Activated CD8-positive, alpha-beta memory T cell treated with anti-CD3 and anti-CD28 coated beads for 24 hours (primary cell): ENCODE results near the gene MYLK4.

Experiments used
- DNase-seq: peaks from one replicate; pipeline ENCODE4 v3.0.0-alpha.2; 2020

MYLK4 gene

DNA sequence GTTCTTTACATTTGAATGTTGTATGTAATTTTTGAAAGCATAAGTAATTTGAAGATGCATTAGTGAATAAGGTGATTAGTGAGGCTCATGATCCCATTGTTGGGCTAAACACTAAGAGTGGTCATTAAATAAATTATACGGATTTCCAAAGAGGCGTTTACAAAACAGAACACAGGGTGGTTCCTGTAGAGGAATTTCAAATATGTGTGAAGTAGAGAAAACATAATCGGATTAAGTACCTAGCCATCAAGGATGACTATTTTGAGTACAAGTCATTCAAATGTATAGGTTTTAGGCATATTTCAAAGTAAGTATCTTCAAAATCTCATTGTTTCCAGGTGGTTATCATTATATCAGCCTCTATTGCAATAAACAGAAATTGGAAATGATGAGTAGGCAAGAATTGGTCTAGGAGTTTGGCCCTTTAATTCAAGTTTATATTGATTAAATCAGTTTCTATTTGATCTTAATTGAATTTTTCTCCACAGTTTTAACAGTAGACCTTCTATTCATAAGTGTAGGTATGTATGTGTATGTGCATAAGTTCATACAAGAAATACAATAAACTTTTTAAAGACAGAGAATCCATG is 94.8 kb downstream of the MYLK4 start:
- DNase-seq, result no peak

DNA sequence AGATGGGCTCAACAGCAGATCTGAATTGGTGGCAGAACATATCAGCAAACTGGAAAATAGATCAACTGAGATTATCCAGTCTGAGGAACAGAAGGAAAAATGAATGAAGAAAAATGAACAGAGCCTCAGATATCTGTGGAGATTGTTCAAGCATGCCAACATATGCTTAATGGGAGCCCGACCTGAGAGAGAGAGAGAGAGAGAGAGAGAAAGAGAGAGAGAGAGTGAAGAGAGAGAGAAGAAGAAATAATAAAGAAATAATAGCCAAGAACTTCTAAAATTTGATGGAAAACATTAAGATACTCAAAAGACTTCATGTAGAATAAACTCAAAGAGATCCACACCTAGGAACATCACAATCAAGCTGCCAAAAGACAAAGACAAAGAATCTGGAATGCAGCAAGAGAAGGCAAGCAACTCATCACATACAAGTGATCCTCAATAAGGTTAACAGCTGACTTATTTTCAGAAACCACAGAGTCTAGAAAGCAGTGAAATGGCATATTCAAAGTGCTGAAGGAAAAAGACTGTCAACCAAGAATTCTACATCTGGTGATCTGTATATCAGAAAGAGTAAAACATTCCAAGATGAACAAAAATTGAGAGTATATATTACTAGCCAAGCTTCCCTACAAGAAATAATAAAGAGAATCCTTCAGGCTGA is 97.2 kb downstream of the MYLK4 start:
- no peak for DNase-seq

DNA sequence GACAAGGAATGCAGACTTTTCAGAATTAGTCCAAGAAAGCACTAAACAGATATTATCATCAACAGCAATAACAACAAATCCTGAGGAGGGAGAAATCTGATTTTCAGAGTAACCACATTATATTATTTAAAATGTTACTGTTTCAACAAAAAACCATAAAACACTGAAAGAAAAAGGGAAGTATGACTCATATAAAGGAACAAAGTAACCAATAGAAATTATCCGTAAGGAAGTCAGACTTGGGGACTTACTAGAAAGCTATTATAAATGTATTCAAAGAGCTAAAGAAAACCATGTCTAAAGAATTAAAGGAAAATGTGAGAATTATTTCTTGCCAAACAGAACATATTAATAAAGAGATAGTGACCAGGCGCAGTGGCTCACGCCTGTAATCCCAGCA is 98.1 kb downstream of the MYLK4 start:
- no peak for DNase-seq

DNA sequence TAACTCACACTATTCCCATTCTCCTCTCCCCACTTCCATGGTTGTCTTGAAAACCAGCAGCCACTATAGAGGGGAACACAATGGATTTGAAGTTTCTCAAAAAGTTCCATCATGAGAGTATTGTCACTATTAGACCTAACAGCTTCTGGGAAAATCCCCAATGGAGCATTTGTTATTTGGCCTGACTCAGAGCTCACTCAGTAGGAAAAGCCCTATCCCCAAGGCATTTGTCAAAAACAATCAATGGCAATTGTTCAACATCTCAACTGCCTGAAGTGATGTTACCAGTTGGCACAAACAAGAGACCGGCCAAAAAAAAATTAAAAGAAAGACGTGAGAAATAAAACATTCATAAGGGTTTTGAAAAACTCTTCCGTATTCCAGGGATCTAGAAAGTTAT is 98.8 kb downstream of the MYLK4 start:
- no peak for DNase-seq

DNA sequence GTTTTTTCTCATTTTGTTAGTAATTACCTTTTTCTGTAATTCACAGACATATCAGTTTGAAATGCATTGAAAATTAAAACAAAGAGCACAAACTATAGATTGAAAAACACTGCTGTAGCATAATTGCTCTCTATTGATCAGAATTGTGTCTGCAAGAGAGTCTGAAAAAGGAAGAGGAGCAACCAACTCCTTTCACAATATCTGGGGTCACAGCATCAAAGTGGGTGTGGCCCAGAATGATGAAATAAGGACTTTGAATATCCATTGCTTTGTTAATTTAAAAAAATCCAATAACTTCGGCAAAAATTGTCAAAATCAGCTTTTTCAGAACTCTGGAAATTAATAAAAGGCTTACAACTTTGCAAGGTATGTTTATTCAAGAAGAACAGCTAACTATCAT is 99.2 kb downstream of the MYLK4 start:
- DNase-seq, result no peak

DNA sequence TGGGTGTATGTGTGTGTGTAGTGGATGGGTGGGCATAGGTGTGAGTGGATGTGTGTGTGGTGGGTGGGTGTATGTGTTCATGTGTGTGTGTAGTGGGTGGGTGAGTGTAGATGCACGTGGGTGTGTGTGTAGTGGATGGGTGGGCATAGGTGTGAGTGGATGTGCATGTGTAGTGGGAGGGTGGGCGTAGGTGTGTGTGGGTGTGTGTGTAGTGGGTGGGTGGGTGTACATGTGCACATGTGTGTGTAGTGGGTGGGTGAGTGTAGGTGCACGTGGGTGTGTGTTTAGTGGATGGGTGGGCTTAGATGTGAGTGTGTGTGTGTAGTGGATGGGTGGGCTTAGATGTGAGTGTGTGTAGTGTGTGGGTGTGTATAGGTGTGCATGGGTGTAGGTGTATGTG is 104.4 kb downstream of the MYLK4 start:
- DNase-seq, result no peak

DNA sequence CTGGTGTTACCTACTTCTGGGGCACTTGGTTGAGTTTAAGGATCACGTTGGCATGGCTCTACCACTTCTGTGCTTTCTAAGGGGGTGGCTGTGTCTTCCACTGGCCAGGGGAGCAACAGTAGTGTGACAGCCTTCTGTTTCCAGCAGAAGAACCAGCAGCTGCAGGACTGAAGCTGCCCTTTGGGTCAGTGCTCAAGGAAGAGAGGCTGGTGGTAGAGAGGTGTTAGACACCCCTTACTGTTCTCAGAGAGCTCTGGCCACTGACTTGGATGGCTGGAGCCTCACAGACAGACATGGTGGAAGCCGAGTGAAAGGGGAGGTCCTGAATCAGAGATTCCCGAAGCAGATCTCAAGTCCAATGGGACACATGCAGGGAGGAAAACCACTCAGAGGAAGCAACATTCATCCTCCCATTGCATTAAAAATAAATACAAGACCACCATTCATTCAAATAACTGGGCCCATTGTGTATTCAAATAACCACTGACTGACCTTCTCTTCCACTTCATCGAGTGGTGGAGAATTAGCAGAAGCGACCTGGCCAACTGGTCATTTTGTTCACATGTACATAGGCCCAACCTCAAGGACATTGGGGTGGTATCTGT is 106.7 kb downstream of the MYLK4 start:
- DNase-seq, result no peak

DNA sequence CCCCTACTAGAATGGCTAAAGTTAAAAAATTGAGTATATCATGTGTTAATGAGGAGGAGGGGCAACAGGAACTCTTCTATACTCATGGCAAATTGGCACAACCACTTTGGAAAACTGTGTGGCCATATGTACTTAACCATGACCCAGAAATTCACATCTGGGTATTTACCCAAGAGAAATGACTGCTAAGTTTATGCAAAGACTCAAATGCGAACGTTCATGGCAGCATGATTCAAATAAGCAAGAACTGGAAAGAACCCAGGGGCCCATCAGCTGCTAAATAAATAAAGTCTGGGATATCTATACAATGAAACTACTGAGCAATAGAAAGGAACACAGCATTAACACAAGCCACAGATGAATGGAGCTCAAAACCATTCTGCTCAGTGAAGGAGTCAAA is 107.6 kb downstream of the MYLK4 start:
- DNase-seq, result no peak

DNA sequence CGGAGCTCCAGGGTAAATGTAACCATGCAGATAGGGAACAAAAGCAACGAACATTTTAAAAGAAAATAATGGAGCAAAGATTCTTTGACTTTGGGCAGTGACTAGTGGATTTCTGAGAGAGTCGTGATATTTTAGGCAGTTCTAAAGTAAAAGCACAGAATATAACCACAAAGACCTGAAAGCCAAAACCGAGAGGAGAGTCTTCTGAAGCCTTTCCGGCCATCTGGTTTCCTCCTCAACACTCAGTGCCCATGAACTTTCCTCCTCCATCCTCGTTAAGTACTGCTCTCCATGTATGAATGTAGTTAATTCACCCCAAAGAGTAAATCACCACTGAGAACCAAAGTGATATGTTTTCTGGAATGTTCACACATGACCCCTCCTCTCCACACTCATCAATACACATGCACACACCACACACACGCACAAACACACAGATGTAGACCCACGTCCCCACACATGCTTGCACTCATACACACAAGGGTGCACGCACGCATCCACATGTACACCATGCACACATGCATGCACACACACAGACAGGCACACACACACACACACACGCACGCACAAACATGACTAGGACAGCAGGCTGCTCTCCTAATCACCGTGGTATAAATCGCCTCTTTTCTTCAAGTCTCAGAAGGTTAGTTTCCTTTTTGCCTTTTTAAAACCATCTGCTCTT is 109.5 kb downstream of the MYLK4 start:
- DNase-seq, result no peak

DNA sequence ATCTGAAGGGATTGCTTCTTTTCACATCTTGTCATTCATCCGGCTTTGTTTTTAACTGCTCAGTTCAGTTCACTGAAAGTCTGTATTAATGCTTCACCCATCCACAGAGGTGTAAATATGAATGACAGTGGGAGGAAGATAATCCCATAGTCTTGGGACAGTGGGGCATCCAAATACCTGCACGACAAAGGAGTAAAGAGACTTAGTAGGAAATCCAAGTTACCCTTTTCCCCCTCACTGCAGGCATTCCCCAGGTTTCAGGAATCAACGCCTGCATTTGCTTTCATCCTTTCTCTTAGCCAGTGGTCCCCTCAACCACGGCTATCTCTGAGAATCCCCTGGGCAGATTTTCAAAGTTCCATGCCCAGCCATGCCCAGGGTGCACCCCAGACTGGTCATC is 110.2 kb downstream of the MYLK4 start:
- DNase-seq, result no peak

DNA sequence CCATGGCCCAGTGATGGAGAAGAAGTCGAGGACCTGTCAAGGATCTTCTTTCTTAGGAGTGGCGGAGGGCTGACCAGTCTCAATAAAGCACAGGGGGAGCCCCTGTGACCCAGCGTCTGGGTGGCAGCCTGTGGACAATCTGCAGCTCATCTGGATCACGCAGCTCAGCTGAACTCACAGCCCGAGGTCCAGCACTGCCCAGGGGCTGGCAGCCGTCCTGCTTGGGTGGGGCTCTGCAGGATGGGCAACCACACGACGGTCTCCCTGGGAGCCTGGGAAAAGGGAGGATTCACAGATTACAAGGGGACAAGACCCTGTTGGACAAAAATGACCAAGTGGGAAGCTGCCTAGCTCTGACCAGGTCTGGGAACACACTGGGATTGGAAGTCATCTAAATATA is 110.8 kb downstream of the MYLK4 start:
- DNase-seq, result no peak

DNA sequence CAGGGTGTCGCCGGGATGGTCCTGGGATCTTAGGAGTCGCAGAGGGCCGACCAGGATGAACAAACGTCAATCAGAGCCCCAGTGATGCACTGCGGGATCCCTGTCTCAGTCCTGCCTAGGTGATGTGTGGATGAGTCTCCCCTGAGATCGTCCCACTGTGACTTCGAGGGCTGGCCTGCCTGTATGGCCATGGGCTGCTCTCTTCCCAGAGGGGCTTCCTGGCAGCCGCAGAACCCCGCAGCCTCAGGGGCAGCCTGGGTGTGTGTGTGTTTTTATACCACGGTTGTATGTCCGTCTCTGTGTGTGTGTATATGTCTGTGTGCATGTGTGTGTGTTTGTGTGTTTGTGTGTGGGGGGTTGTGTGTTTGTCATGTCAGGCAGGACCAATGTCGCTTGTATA is 111.6 kb downstream of the MYLK4 start:
- DNase-seq, result no peak

DNA sequence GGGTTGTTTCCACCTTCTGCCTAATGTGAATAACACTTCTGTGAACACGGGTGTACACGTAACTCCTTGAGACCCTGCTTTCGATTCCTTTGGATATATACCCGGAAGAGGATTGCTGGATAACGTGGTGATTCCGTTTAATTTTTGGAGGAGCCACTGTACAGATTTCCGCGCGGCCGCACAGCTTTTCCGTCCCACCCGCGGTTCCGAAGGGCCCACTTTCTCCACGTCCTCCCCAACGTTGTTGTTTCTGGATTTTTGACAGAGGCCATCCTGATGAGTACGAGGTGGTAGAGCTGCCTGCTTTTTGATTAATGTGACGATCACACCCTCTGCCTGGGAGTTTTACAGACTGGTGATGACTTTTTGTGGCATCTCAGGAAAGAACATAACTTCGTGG is 114.0 kb downstream of the MYLK4 start:
- DNase-seq, result no peak

DNA sequence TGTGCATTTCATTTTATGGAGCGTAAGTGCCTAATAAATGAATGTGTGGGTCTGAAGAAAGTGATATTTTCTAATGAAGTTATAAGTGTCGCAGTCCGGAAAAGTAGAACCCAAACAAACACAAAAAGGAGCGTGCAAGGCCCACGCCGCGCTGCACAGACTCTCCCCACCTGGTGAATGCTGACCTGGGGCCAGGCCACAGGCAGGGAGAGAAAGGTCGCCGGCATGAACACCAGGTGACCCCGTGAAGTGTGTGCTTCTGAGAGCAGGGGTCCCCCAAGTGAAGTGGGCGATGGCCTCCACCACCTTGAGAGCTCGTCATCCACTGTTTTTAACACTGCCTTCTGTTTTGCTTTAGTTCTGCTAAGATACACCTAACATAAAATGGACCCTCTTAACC is 114.8 kb downstream of the MYLK4 start:
- no peak for DNase-seq

DNA sequence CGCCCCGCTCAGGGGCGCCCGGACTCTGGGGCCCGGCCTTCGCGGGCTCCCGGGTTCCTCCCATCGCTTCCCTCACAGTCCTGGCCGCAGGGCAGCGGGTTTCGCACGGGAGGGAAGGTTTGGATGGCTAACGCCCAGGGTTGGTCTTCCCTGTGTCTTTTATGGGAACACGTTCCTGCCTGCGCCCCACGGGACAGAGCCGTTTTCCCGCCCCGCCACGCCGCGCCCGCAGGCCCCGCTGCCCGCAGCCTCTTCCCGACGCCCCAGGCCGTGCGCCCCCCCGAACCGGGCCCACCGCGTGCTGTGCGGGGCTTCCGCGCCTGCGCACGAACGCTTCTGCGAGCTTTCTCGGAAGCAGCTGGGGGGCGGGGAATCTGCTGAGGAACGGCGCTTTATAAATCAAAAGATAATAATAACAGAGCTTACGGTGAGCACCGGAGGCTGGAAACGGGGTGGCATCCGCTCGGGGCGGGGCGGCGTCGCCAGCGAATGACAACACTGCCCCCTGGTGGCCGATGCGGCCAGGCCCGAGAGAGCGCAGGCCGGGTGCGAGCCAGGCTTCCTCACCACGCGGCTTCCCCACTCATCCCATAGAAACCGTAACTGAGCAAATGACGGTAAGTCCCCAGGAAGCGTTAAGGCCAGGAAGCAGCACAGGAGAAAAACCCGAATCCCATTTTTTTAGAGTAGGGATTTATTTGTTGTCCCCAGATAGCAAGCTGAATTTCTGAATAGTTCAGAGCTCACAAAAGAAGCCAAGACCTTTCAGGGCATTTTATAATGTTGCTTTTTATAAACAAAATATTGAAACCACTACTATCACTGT is 116.4 kb downstream of the MYLK4 start:
- DNase-seq, result peak; percentile 96

DNA sequence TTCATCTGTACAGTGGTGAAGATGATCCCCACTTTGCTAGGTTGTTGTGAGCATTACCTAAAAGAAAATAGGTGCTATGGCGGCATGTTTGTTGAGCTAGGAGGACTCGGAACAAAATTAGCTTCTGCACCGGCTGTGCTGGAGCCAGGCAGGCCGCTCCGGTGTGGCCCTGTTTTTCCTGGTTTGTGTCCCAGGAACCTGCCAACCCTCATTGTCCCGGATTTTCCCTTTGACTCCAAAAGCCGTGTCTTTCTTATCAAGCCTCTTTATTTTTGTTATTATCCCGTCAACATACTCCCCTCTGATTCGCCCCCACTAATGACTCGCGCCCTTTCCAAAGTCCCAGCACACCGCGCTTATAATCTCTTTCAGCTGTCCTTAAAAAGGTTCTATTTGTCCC is 117.0 kb downstream of the MYLK4 start:
- no peak for DNase-seq

DNA sequence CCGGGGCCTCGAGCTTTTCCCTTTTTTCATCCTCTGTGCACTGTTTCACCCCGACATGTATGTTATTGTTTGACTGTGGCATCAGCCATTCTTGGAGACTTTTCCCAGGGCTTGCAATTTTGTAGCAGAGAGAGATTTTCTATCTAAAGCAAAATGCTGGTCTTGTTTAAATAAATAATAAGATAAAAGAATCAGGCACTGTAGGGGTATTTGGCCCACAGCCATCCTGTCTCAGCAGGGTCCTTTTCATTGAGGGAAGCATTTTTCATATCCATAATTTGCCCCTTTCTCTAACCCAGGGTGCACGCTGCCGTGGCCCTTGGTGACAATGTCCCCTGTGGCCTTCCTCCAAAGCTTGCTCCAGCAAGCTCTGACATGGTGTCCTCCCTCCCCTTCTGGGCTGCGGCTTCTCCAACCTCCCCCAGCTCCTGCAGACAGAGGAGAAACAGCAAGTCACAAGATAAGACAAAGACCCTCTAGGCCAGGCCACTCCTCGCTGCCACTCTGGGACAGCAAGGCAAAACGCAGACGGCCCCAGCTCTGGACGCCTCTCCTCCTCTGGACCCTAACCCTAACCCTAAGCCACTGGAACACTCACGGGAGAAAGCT is 117.6 kb downstream of the MYLK4 start:
- no peak for DNase-seq

DNA sequence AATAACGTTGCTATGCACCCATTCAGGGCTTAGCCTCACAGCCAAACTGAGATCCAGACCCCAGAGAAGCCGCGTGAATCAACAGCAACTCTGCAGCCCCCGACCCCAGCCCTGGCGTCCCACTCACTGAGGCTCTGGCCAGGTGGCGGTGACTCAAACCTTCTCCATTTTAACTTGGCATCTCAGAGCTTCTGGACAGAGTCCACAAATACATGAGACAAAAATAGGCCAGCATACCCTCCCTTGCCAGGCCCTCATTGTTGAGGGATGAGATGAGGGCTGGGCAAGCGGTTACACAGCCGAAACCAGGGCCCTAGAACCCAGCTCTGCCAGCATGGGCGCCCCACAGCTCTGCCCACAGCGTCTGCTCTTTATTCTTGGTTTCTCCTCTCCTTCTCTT is 118.4 kb downstream of the MYLK4 start:
- no peak for DNase-seq

DNA sequence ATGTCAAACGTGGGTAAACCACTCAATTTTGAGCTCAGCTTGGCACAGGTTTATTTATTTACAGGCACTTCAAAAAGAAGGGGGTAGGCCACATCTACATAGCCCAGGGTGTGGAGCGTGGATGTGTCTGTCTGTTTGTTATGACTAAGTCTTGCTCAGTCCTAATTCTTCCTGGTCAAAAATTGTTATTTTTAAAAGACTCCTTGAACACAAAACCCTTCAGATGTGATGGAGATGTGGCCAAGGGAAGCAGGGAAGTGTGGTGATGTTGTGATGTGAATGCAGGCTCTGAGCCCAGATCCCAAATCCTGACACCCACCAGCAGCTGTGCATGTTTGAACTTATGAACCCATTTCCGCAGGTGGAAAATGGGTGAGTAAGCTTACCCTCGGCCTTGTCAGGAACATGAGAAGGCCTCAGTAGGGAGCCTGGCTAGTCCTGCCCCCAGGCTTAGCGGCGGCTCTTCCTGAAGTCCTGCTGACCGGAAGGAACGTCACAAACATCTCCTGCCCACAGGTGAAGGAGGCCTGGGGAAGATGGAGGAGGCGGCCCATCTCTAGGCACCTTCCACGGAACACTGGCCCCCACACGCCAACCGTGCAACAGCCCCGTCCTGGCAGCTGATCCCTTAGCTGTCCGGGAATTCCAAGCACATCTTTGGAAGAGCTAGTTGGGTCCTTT is 119.7 kb downstream of the MYLK4 start:
- DNase-seq, result no peak

DNA sequence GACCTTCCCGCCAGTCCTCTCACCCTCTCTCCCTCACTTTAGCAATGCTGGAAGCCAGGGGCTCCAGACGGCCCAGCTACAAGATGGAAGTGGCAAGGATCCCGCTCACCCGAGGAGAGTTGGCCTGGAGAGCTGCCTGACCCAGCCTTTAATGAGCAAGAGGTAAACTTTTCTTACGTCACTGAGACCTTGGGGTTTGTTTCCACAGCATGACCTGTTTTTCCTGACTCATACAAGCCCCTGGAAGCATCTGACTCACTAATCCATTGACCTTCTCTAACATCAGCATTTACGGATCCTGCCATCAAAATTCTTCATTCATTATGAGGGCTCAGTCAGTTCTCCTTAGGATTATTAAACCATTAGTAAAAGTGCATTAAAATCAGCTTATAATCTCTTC is 120.4 kb downstream of the MYLK4 start:
- DNase-seq, result no peak

DNA sequence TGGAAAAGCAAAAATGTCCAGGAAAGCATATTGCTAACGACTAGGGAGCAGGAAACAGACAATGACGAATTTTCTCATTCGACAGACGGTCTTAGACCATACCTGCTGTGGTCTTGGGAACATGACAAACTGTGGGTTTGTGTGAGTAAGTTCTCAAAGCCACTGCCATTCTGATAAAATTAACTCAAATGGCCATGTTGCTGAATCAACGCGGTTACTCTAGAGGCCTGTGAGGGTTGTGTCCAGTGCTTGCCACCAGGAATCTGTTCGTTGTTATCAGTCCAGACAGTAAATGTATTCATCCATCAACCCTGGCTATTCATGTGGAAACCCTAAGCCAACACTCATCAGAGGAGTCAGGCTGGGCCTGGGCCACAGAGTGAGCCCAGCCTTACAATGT is 124.3 kb downstream of the MYLK4 start:
- DNase-seq, result no peak

DNA sequence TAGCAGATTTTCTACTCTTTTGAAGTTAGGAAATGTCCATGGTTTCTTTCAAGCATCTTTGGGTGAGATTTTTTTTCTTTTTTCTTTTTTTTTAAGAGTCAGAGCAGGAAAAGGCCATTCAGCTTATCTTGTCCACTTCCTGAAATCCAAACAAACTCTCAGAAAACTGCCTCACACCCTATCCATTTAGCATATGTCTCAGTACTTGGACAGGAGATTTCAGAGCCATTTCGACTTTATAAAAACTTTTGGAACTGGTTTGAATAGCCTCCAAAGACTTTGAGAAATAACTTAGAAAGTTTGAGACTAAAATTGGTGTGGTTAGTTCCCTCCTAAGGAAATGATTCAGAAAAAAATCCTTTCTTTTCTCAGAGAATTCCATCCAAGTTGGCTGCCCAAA is 125.1 kb downstream of the MYLK4 start:
- no peak for DNase-seq
